Right cardiac atrium (tissue), 5 donors: ENCODE results near the gene CENPC. TPM values are rescaled to one million over a fixed set of nuclear protein-coding genes. Genes with fewer than 3 reads are reported as not detected.
A peak's percentile ranks its signal among the peaks of the same experiment; 100 is the strongest.
"Not testable (repeated sequence)": the region's sequence is repeated elsewhere in the genome, so short reads cannot be mapped to it uniquely, and the experiment has no call there.

Experiments used
- ATAC-seq, 2 donors: fragments of 200-7000 bp; cut with Tn5 transposase; one replicate each; pipeline versions ENCODE4 v1.8.0 to v1.9.1; 2020; ENCODE audit warnings: moderate library complexity in 2 of 2, mild to moderate bottlenecking in 1 of 2
- DNase-seq, 3 donors: peaks; one replicate each; pipeline ENCODE4 v3.0.0-alpha.2; 2020
- H3K27ac ChIP-seq: one replicate; pipeline ENCODE4 v1.5.1; 2013; ENCODE audit warnings: mild to moderate bottlenecking, low read length, control low read depth, moderate library complexity
- H3K27me3 ChIP-seq: one replicate; pipeline ENCODE4 v1.6.1; 2013; ENCODE audit not compliant: control insufficient read depth, insufficient read depth
- H3K4me1 ChIP-seq: one replicate; pipeline ENCODE4 v1.6.1; 2013; ENCODE audit warnings: low read length; ENCODE audit not compliant: control insufficient read depth, insufficient read depth
- H3K4me3 ChIP-seq: one replicate; pipeline ENCODE4 v1.5.1; 2013; ENCODE audit warnings: low read length, control low read depth
- H3K9me3 ChIP-seq: one replicate; pipeline ENCODE4 v1.6.1; 2013; ENCODE audit warnings: low read length; ENCODE audit not compliant: control insufficient read depth
- WGBS: extraction: QIAGEN DNeasy Blood & Tissue Kit; methylation state at CpG from one replicate; pipeline ENCODE4 v1.1.7; 2013; 5-methylcytosine and 5-hydroxymethylcytosine counted together
- intact Hi-C, 4 donors: fragments of 100-400 bp; cut with DNase I; formaldehyde crosslinking; loops; one replicate each; pipeline versions ENCODE4 v1.11.0 to v1.14.0; 2022 to 2023
- polyA plus RNA-seq: library from polyadenylated mRNA; stranded (reverse); fragments of 200-250 nt; gene quantifications from one replicate; pipeline ENCODE4 v1.2.3, GENCODE V29; 2013
- total RNA-seq, 4 donors: library from RNA; stranded (reverse); fragmentation: NEBNext Ultra II Directional; extraction: Animal tissue kit (Norgen Biotek cat#: 25700); gene quantifications; one replicate each; pipeline ENCODE4 v1.2.1, GENCODE V29; 2021
- donor health status: healthy with polysubstance abuse.
- donor health status: DM: no; HTN: yes; CAD: no.
- donor health status: DM: no; HTN: no; CAD: no.
- donor health status: DM: no; HTN: yes; CAD: no; lungs with severe emphysema.
- donor health status: DM: yes; HTN: yes; CAD: no.

Gene CENPC
- total and polyA plus RNA-seq, 5 donors, result 4.9 to 12.4 (median 11.7) TPM

DNA sequence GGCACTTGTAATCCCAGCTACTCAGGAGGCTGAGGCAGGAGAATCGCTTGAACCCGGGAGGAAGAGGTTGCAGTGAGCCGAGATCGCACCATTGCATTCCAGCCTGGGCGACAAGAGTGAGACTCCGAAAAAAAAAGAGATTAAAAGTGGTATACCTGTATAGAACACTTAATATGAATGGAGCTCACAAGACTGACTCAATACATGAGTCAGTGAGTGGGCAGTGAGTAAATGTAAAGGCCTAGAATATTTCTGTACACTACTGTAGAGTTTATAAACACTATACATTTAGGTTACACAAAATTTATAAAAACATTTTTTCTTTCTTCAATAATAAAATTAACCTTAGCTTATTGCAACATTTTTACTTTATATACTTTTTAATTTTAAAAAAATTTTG, 93.8 kb downstream of the CENPC start:
- no peak for ATAC-seq
- DNase-seq, result no peak
- Histone ChIP-seq H3K4me3 (no peak overlapping the region), H3K4me1 (peaks cover 1% of the 10 kb centered on the region), H3K9me3 (no peaks in the 10 kb centered on the region), H3K27me3 (no peaks in the 10 kb centered on the region), H3K27ac (no peak overlapping the region)
- WGBS, result 95% methylated on average over 6 of the region's 6 CpGs
- intact Hi-C loops, result no loop called here

DNA sequence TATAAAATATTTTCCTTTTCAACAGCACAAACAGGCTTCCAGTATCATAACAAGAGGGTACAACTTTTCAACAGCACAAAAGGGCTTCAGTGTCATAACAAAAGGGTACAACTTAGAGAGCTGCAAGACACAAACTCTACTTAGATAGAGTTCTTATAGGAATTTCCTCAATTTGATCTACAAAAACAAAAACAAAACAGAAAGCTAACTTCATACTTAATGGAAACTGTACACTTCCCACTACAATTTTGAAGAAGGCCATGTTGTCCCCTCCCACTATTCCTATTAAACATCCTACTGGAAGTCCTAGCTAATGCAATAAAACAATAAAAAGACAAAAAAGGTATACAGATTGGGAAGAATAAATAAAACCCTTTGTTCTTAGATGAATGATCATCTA, 96.7 kb downstream of the CENPC start:
- no peaks in the 10 kb centered on the region for H3K27me3 ChIP-seq
- H3K27ac ChIP-seq, result no peak overlapping the region
- DNase-seq, result no peak
- intact Hi-C loops, result no loop called here
- H3K9me3 ChIP-seq, result no peaks in the 10 kb centered on the region
- H3K4me1 ChIP-seq, result no peaks in the 10 kb centered on the region
- H3K4me3 ChIP-seq, result no peak overlapping the region
- no peak for ATAC-seq

DNA sequence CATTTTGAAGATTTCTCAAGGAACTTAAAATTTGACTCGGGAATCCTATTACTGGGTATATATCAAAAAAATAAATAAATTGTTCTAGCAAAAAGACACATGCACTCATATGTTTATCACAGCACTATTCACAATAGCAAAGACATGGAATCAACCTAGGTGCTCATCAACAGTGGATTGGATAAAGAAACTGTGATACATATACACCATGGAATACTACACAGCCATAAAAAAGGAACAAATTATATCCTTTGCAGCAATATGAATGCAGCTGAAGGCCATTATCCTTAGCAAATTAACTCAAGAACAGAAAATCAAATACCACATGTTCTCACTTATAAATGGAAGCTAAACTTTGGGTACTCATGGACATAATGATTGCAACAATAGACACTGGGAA, 97.4 kb downstream of the CENPC start:
- no peak overlapping the region for H3K4me3 ChIP-seq
- no peaks in the 10 kb centered on the region for H3K9me3 ChIP-seq
- DNase-seq (no peak), ATAC-seq (no peak)
- H3K27me3 ChIP-seq, result no peaks in the 10 kb centered on the region
- intact Hi-C loops, result no loop called here
- no peaks in the 10 kb centered on the region for H3K4me1 ChIP-seq
- WGBS, result 98% methylated on average over 1 of the region's 1 CpG
- H3K27ac ChIP-seq, result no peak overlapping the region

GRCh38 chr4:67446811-67447210, 98.5 kb downstream of the CENPC start:
- no peaks in the 10 kb centered on the region for H3K9me3 ChIP-seq
- WGBS, result 87% methylated on average over 1 of the region's 1 CpG
- ATAC-seq (no peak), DNase-seq (no peak)
- no peak overlapping the region for H3K27ac ChIP-seq
- H3K4me3 ChIP-seq, result no peak overlapping the region
- H3K27me3 ChIP-seq, result no peaks in the 10 kb centered on the region
- intact Hi-C loops, result no loop called here
- no peaks in the 10 kb centered on the region for H3K4me1 ChIP-seq

DNA sequence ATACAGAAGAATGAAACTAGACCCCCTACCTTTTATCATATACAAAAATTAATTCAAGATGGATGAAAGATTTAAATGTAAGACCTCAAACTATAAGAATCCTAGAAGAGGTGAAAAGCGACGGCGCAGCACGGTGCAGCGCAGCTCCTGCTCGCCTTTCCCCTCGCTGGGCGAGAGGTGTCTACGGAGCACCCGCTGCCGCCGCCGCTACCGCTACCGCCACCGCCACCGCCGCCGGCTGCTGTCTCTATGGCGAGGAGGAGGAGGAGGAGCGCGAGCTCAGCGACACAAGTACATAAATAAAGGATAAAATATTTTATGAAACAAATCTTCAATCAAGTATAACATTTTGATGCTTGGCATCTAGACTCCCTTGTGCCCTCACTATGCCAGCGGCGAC, 99.4 kb downstream of the CENPC start:
- ATAC-seq, H3K27ac ChIP-seq, H3K9me3 ChIP-seq, DNase-seq, H3K4me3 ChIP-seq, intact Hi-C loops, H3K4me1 ChIP-seq, H3K27me3 ChIP-seq: not testable (repeated sequence)
- 64% methylated on average over 25 of the region's 25 CpGs for WGBS

- no peak for ATAC-seq
- intact Hi-C loops, result no loop called here
- WGBS, result 81% methylated on average over 4 of the region's 4 CpGs
Measured at GRCh38 chr4:67438975-67439374, 106.3 kb downstream of the CENPC start.

GRCh38 chr4:67437974-67438713, 107.2 kb downstream of the CENPC start:
- Histone ChIP-seq H3K27ac (no peak overlapping the region), H3K9me3 (no peaks in the 10 kb centered on the region), H3K4me3 (no peak overlapping the region), H3K27me3 (no peaks in the 10 kb centered on the region), H3K4me1 (no peaks in the 10 kb centered on the region)
- DNase-seq (no peak), ATAC-seq (peak; percentile 86 to 90)
- intact Hi-C loops, result no loop called here
- WGBS, result 48% methylated on average over 2 of the region's 2 CpGs

More at GRCh38 chr4:67438975-67439374, 106.3 kb downstream of the CENPC start:
- H3K4me1 ChIP-seq, result no peaks in the 10 kb centered on the region
- no peak overlapping the region for H3K4me3 ChIP-seq
- H3K27me3 ChIP-seq, result no peaks in the 10 kb centered on the region
- H3K9me3 ChIP-seq, result no peaks in the 10 kb centered on the region
- no peak overlapping the region for H3K27ac ChIP-seq
- no peak for DNase-seq

DNA sequence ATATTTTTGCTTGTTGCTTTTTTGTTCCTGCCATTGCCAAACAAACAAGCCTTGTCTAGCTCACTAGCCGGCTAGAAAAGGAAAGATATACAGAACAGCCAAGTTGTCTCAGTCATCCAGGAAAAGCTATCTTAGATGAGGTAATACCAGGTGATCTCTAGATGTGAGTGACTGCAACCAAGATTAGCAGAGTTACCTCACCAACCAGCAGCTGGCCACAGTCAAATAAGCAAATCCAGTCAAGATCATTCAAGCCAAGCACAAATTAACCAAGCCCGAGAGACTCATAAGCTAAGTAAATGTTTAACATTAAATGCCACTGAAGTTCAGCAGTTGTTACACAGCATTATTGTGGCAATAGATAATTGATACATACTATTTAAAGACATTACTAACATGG, 108.6 kb downstream of the CENPC start:
- WGBS, result 74% methylated on average over 2 of the region's 2 CpGs
- no peak for ATAC-seq
- Histone ChIP-seq H3K27me3 (no peaks in the 10 kb centered on the region), H3K27ac (no peak overlapping the region), H3K9me3 (no peaks in the 10 kb centered on the region), H3K4me1 (no peaks in the 10 kb centered on the region), H3K4me3 (no peak overlapping the region)
- DNase-seq, result no peak
- intact Hi-C loops, result no loop called here

- Histone ChIP-seq H3K9me3 (no peaks in the 10 kb centered on the region), H3K27ac (no peak overlapping the region), H3K27me3 (no peaks in the 10 kb centered on the region), H3K4me1 (no peaks in the 10 kb centered on the region), H3K4me3 (no peak overlapping the region)
- 43% methylated on average over 1 of the region's 1 CpG for WGBS
- ATAC-seq (no peak), DNase-seq (no peak)
- intact Hi-C loops, result no loop called here
Measured at GRCh38 chr4:67430989-67431388, 114.3 kb downstream of the CENPC start.

GRCh38 chr4:67428819-67429218, 116.5 kb downstream of the CENPC start:
- 92% methylated on average over 2 of the region's 2 CpGs for WGBS
- intact Hi-C loops, result no loop called here
- Histone ChIP-seq H3K4me3 (no peak overlapping the region), H3K27me3 (no peaks in the 10 kb centered on the region), H3K27ac (no peak overlapping the region), H3K4me1 (no peaks in the 10 kb centered on the region), H3K9me3 (no peaks in the 10 kb centered on the region)
- no peak for ATAC-seq
- no peak for DNase-seq
